SK-N-SH treated with all-trans-retinoic acid at 6 μM for 48 hours (cell line): ENCODE measurements around the gene SEMA3G.

ENCODE experiments used
- ATAC-seq: fragments of 200-7000 bp; cut with Tn5 transposase; 3 replicates; pipeline ENCODE4 v1.9.1; 2020; ENCODE audit warnings: mild to moderate bottlenecking, moderate library complexity
- BACH2 ChIP-seq: fragments of 250-450 bp; sonication (Bioruptor Pico); IDR thresholded peaks from 2 replicates; pipeline ENCODE4 v1.9.0; 2021; ENCODE audit warnings: mild to moderate bottlenecking, borderline replicate concordance
- CREB5 ChIP-seq: fragments of 250-450 bp; sonication (Bioruptor Pico); IDR thresholded peaks from 2 replicates; pipeline ENCODE4 v1.5.1; 2020; ENCODE audit warnings: low read depth, mild to moderate bottlenecking, moderate library complexity
- CSDC2 ChIP-seq: fragments of 250-450 bp; sonication (Bioruptor Pico); IDR thresholded peaks from 2 replicates; pipeline ENCODE4 v1.5.0; 2020; ENCODE audit warnings: mild to moderate bottlenecking, moderate library complexity
- CSRNP3 ChIP-seq: fragments of 250-450 bp; sonication (Bioruptor Pico); IDR thresholded peaks from 2 replicates; pipeline ENCODE4 v1.5.1; 2021; ENCODE audit warnings: mild to moderate bottlenecking, moderate library complexity
- ESRRG ChIP-seq: fragments of 250-450 bp; sonication (Bioruptor Pico); IDR thresholded peaks from 2 replicates; pipeline ENCODE4 v1.6.1; 2021; ENCODE audit warnings: mild to moderate bottlenecking
- GLIS3 ChIP-seq: fragments of 250-450 bp; sonication (Bioruptor Pico); IDR thresholded peaks from 2 replicates; pipeline ENCODE4 v1.5.0; 2020; ENCODE audit warnings: mild to moderate bottlenecking, moderate library complexity
- ISL1 ChIP-seq: fragments of 250-450 bp; sonication (Bioruptor Pico); IDR thresholded peaks from 2 replicates; pipeline ENCODE4 v2.1.2; 2022; ENCODE audit warnings: mild to moderate bottlenecking, moderate library complexity
- OSR1 ChIP-seq: fragments of 250-450 bp; sonication (Bioruptor Pico); IDR thresholded peaks from 2 replicates; pipeline ENCODE4 v1.8.0; 2022; ENCODE audit warnings: moderate library complexity, mild to moderate bottlenecking, inconsistent platforms
- POU6F1 ChIP-seq: fragments of 250-450 bp; sonication (Bioruptor Pico); IDR thresholded peaks from 2 replicates; pipeline ENCODE4 v1.8.0; 2021; ENCODE audit warnings: low read depth, mild to moderate bottlenecking, moderate library complexity, borderline replicate concordance
- SNAI2 ChIP-seq: fragments of 250-450 bp; sonication (Bioruptor Pico); IDR thresholded peaks from 2 replicates; pipeline ENCODE4 v1.5.0; 2020; ENCODE audit warnings: mild to moderate bottlenecking, moderate library complexity
- TCF4 ChIP-seq: fragments of 250-450 bp; sonication (Bioruptor Pico); IDR thresholded peaks from 2 replicates; pipeline ENCODE4 v1.8.0; 2021; ENCODE audit warnings: mild to moderate bottlenecking, moderate library complexity, borderline replicate concordance
- TOX ChIP-seq: fragments of 250-450 bp; sonication (Bioruptor Pico); IDR thresholded peaks from 2 replicates; pipeline ENCODE4 v1.8.0; 2021; ENCODE audit warnings: mild to moderate bottlenecking, moderate library complexity, borderline replicate concordance
- TSHZ2 ChIP-seq: fragments of 250-450 bp; sonication (Bioruptor Pico); IDR thresholded peaks from 2 replicates; pipeline ENCODE4 v1.5.0; 2020; ENCODE audit warnings: mild to moderate bottlenecking, moderate library complexity
- ZC3H10 ChIP-seq: fragments of 250-450 bp; sonication (Bioruptor Pico); IDR thresholded peaks from 2 replicates; pipeline ENCODE4 v1.5.1; 2021; ENCODE audit warnings: mild to moderate bottlenecking, moderate library complexity
- ZFP3 ChIP-seq: fragments of 250-450 bp; sonication (Bioruptor Pico); IDR thresholded peaks from 2 replicates; pipeline ENCODE4 v1.5.0; 2020; ENCODE audit warnings: mild to moderate bottlenecking, moderate library complexity
- ZFP30 ChIP-seq: fragments of 450-650 bp; formaldehyde crosslinking; IDR thresholded peaks from 2 replicates; pipeline ENCODE4 v1.5.0; 2022; ENCODE audit warnings: mild to moderate bottlenecking, moderate library complexity
- ZNF70 ChIP-seq: fragments of 450-650 bp; formaldehyde crosslinking; IDR thresholded peaks from 2 replicates; pipeline ENCODE4 v1.5.0; 2020; ENCODE audit warnings: mild to moderate bottlenecking, moderate library complexity

The SEMA3G gene

GRCh38 chr3:52402706-52403270 lies 42.1 kb downstream of the SEMA3G start:
- TF ChIP-seq POU6F1 (CRISPR knock-in tag) (no peak), ZFP3 (CRISPR knock-in tag) (no peak), ISL1 (CRISPR knock-in tag) (no peak), CSDC2 (no peak), TOX (CRISPR knock-in tag) (no peak), OSR1 (no peak), CSRNP3 (CRISPR knock-in tag) (no peak), ESRRG (CRISPR knock-in tag) (no peak), CREB5 (CRISPR knock-in tag) (no peak), GLIS3 (CRISPR knock-in tag) (no peak)
- no peak for ATAC-seq

GRCh38 chr3:52402101-52402521 lies 42.8 kb downstream of the SEMA3G start:
- no peak for ATAC-seq

More at GRCh38 chr3:52402101-52402521, 42.8 kb downstream of the SEMA3G start:
- TF ChIP-seq TOX (CRISPR knock-in tag): no peak
- no peak for TF ChIP-seq ZC3H10 (CRISPR knock-in tag)
- TF ChIP-seq BACH2 (CRISPR knock-in tag): no peak
- no peak for TF ChIP-seq TSHZ2 (CRISPR knock-in tag)
- TF ChIP-seq ZNF70 (CRISPR knock-in tag): no peak
- TF ChIP-seq SNAI2: no peak
- no peak for TF ChIP-seq GLIS3 (CRISPR knock-in tag)
- TF ChIP-seq CSDC2: no peak
- TF ChIP-seq CREB5 (CRISPR knock-in tag): no peak
- TF ChIP-seq TCF4 (CRISPR knock-in tag): no peak
- TF ChIP-seq POU6F1 (CRISPR knock-in tag): no peak
- no peak for TF ChIP-seq ZFP30
